A549 treated with Hydrocortisone at 1 μM for 4 hours (cell line): ENCODE measurements around the gene CLCC1. TPM values are rescaled to one million over a fixed set of nuclear protein-coding genes. Genes with fewer than 3 reads are reported as not detected.

Experiments
- total RNA-seq: library from RNA; stranded (reverse); fragments of 200-300 nt; extraction: Qiagen RNA extraction; gene quantifications from 5 replicates; pipeline ENCODE4 v1.2.3, GENCODE V29; 2022

The CLCC1 gene, protein sequence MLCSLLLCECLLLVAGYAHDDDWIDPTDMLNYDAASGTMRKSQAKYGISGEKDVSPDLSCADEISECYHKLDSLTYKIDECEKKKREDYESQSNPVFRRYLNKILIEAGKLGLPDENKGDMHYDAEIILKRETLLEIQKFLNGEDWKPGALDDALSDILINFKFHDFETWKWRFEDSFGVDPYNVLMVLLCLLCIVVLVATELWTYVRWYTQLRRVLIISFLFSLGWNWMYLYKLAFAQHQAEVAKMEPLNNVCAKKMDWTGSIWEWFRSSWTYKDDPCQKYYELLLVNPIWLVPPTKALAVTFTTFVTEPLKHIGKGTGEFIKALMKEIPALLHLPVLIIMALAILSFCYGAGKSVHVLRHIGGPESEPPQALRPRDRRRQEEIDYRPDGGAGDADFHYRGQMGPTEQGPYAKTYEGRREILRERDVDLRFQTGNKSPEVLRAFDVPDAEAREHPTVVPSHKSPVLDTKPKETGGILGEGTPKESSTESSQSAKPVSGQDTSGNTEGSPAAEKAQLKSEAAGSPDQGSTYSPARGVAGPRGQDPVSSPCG
- total RNA-seq: 14.8 to 18.3 TPM (median 16.0 TPM) in 5 replicates

GRCh38 chr1:108963052-108963686 lies at the start of gene CLCC1:
Gene CLCC1 (minus strand): TSS chr1:108963484. CDS start chr1:108950437, 13,047 bp downstream.

Other genes starting within 250 kb of the CLCC1 start
- gene STXBP3, start 216.8 kb downstream of the CLCC1 start, total RNA-seq: 16.8 to 26.9 TPM (median 17.9 TPM) in 5 replicates
- 0.75 to 2.5 TPM (median 1.5 TPM) in 5 replicates for gene AKNAD1, start 106.4 kb downstream of the CLCC1 start, total RNA-seq
- gene GPSM2, start 86.5 kb downstream of the CLCC1 start, total RNA-seq: 15.6 to 27.5 TPM (median 21.2 TPM) in 5 replicates
- 6.3 to 11.3 TPM (median 7.9 TPM) in 5 replicates for gene WDR47, start 78.6 kb upstream of the CLCC1 start, total RNA-seq
- 23.6 to 42.4 TPM (median 26.0 TPM) in 5 replicates for gene TAF13, start 112.5 kb upstream of the CLCC1 start, total RNA-seq
- gene TMEM167B, start 127.3 kb upstream of the CLCC1 start, total RNA-seq: 7.9 to 9.3 TPM (median 8.6 TPM) in 5 replicates
- gene ELAPOR1, start 150.6 kb upstream of the CLCC1 start, total RNA-seq: 0.38 to 0.47 TPM (median 0.46 TPM) in 5 replicates